Neural progenitor cell (in vitro differentiated cells): ENCODE measurements around the gene CASP10. TPM values are rescaled to one million over a fixed set of nuclear protein-coding genes. Genes with fewer than 3 reads are reported as not detected.
A peak's percentile ranks its signal among the peaks of the same experiment; 100 is the strongest.

ENCODE experiments used
- DNase-seq: peaks from one replicate; pipeline ENCODE4 v3.0.0-alpha.2; 2016; ENCODE audit warnings: low spot score
- H2AFZ ChIP-seq: fragments of 200-600 bp; sonication (generic); replicated peaks from 2 replicates; pipeline ENCODE4 v1.6.1; 2016; ENCODE audit warnings: antibody characterized with exemption
- H3F3A ChIP-seq: fragments of 200-600 bp; sonication (generic); 2 replicates; pipeline ENCODE4 v1.6.1; 2016; ENCODE audit warnings: antibody characterized with exemption, low read depth
- H3K27ac ChIP-seq: fragments of 200-600 bp; sonication (generic); 2 replicates; pipeline ENCODE4 v1.5.1; 2016; ENCODE audit warnings: mild to moderate bottlenecking
- H3K27me3 ChIP-seq: fragments of 200-600 bp; sonication (generic); 2 replicates; pipeline ENCODE4 v1.6.1; 2016; ENCODE audit warnings: mild to moderate bottlenecking, moderate library complexity
- H3K36me3 ChIP-seq: fragments of 200-600 bp; sonication (generic); 2 replicates; pipeline ENCODE4 v1.5.1; 2016
- H3K4me1 ChIP-seq: fragments of 200-600 bp; sonication (generic); 2 replicates; pipeline ENCODE4 v1.6.1; 2016; ENCODE audit warnings: mixed run types
- H3K4me2 ChIP-seq: fragments of 200-600 bp; sonication (generic); 2 replicates; pipeline ENCODE4 v1.6.1; 2016
- H3K4me3 ChIP-seq: fragments of 200-600 bp; sonication (generic); 2 replicates; pipeline ENCODE4 v1.5.1; 2016
- H3K79me2 ChIP-seq: fragments of 200-600 bp; sonication (generic); 2 replicates; pipeline ENCODE4 v1.6.1; 2016; ENCODE audit warnings: low read depth
- H3K9ac ChIP-seq: fragments of 200-600 bp; sonication (generic); 2 replicates; pipeline ENCODE4 v1.6.1; 2016
- H3K9me3 ChIP-seq: fragments of 200-600 bp; sonication (generic); 2 replicates; pipeline ENCODE4 v1.5.1; 2016; ENCODE audit warnings: low read depth
- H4K20me1 ChIP-seq: fragments of 200-600 bp; sonication (generic); 2 replicates; pipeline ENCODE4 v1.6.1; 2016; ENCODE audit warnings: low read depth
- H3K27ac Mint-ChIP-seq: 3 replicates; pipeline ENCODE4 v1.8.0; 2021; ENCODE audit warnings: mixed read lengths
- H3K27me3 Mint-ChIP-seq: 2 replicates; pipeline ENCODE4 v1.8.0; 2022; ENCODE audit warnings: low read depth, mild to moderate bottlenecking, inconsistent platforms, moderate library complexity, mixed read lengths; ENCODE audit not compliant: insufficient read depth
- H3K36me3 Mint-ChIP-seq: 3 replicates; pipeline ENCODE4 v1.8.0; 2021; ENCODE audit warnings: mixed read lengths
- H3K4me1 Mint-ChIP-seq: 3 replicates; pipeline ENCODE4 v1.8.0; 2021; ENCODE audit warnings: mixed read lengths
- H3K4me3 Mint-ChIP-seq: 3 replicates; pipeline ENCODE4 v1.8.0; 2021; ENCODE audit warnings: mild to moderate bottlenecking, moderate library complexity, mixed read lengths
- H3K9me3 Mint-ChIP-seq: 3 replicates; pipeline ENCODE4 v1.8.0; 2020; ENCODE audit warnings: mixed read lengths
- EZH2 ChIP-seq: fragments of 200-600 bp; sonication (generic); IDR thresholded peaks from 2 replicates; pipeline ENCODE4 v1.6.1; 2017; ENCODE audit warnings: antibody characterized with exemption, mild to moderate bottlenecking, moderate library complexity
- EZH2phosphoT487 ChIP-seq: fragments of 200-600 bp; sonication (generic); IDR thresholded peaks from 2 replicates; pipeline ENCODE4 v1.6.1; 2017; ENCODE audit warnings: antibody characterized with exemption
- total RNA-seq: library from RNA; depleted of rRNA; stranded (reverse); fragments of >200 nt; gene quantifications from 2 replicates; pipeline ENCODE4 v1.2.3, GENCODE V29; 2015; ENCODE audit warnings: low replicate concordance
- TF ChIP-seq, protein P1 (sequence below): fragments of 200-600 bp; sonication (generic); IDR thresholded peaks from 2 replicates; pipeline ENCODE4 v1.5.1; 2017; ENCODE audit warnings: antibody characterized with exemption, mild to moderate bottlenecking

The CASP10 gene
- total RNA-seq, 1 donor from 2014 or later = 2.2 TPM

DNA sequence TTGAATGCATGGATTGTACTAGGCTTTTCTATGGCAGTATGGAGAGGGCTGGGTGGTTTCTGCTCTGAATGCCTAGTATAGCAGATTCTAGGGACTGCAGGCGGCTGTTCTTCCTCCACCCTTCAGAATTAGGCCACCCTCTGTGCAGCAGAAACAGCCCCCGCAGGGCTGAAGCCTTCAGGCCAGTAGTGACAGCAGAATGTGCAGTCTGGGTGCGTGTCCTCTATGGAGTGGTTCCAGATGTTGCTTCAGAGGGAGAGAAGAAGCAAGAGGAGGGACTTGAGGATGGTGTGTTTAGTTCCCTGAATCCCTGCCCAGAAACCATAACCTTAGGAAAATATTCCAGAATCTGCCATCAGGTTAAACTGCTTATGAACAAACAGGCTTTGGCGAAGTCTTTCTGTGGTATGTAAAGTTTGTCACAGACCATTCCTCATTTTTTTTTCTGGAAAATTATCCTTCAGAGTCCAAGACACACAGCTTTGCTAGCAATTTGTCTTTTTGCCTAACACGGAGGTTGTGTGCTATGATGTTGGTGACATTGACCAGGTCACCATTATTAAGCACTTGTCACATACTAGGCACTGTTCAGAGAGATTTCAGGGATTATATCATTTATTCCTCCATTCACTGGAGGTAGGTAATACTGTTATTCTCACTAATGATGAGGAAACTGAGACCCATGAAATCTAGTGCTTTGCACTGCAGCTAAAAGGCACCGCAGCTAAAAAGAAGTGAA lies 21.1 kb downstream of the CASP10 start:
- H3K4me3 ChIP-seq = no peak overlapping the region
- H3K4me1 ChIP-seq = peaks cover 6% of the 10 kb centered on the region
- H3K79me2 ChIP-seq = no peaks in the 10 kb centered on the region
- H3K9ac ChIP-seq = no peak overlapping the region
- H3K4me2 ChIP-seq = no peak overlapping the region
- no peaks in the 10 kb centered on the region for H3K27me3 Mint-ChIP-seq
- TF ChIP-seq EZH2 (no peak), EZH2phosphoT487 (no peak)
- TF ChIP-seq, protein P1, sequence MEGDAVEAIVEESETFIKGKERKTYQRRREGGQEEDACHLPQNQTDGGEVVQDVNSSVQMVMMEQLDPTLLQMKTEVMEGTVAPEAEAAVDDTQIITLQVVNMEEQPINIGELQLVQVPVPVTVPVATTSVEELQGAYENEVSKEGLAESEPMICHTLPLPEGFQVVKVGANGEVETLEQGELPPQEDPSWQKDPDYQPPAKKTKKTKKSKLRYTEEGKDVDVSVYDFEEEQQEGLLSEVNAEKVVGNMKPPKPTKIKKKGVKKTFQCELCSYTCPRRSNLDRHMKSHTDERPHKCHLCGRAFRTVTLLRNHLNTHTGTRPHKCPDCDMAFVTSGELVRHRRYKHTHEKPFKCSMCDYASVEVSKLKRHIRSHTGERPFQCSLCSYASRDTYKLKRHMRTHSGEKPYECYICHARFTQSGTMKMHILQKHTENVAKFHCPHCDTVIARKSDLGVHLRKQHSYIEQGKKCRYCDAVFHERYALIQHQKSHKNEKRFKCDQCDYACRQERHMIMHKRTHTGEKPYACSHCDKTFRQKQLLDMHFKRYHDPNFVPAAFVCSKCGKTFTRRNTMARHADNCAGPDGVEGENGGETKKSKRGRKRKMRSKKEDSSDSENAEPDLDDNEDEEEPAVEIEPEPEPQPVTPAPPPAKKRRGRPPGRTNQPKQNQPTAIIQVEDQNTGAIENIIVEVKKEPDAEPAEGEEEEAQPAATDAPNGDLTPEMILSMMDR = no peak
- peaks cover 6% of the 10 kb centered on the region for H3K4me1 Mint-ChIP-seq
- H2AFZ ChIP-seq = no peak overlapping the region
- H4K20me1 ChIP-seq = no peaks in the 10 kb centered on the region
- H3K9me3 ChIP-seq = no peaks in the 10 kb centered on the region
- no peak for DNase-seq
- H3K36me3 Mint-ChIP-seq = no peaks in the 10 kb centered on the region
- no peaks in the 10 kb centered on the region for H3F3A ChIP-seq
- H3K4me3 Mint-ChIP-seq = no peak overlapping the region
- no peaks in the 10 kb centered on the region for H3K27me3 ChIP-seq
- H3K36me3 ChIP-seq = no peaks in the 10 kb centered on the region
- H3K9me3 Mint-ChIP-seq = no peaks in the 10 kb centered on the region
- no peak overlapping the region for H3K27ac ChIP-seq
- no peak overlapping the region for H3K27ac Mint-ChIP-seq

- no peak overlapping the region for H3K9ac ChIP-seq
- TF ChIP-seq, protein P1 = no peak
- TF ChIP-seq EZH2 = no peak
- no peak for TF ChIP-seq EZH2phosphoT487
- no peak overlapping the region for H3K4me2 ChIP-seq
- no peak for DNase-seq
- no peak overlapping the region for H3K4me3 ChIP-seq
- no peaks in the 10 kb centered on the region for H3K36me3 ChIP-seq
- no peak overlapping the region for H3K27ac ChIP-seq
- Mint-ChIP-seq H3K4me3 (no peak overlapping the region), H3K4me1 (peaks cover 6% of the 10 kb centered on the region), H3K36me3 (no peaks in the 10 kb centered on the region), H3K27me3 (no peaks in the 10 kb centered on the region), H3K9me3 (no peaks in the 10 kb centered on the region), H3K27ac (no peak overlapping the region)
- no peaks in the 10 kb centered on the region for H3K79me2 ChIP-seq
- no peak overlapping the region for H2AFZ ChIP-seq
- H4K20me1 ChIP-seq = no peaks in the 10 kb centered on the region
- no peaks in the 10 kb centered on the region for H3K9me3 ChIP-seq
- peaks cover 6% of the 10 kb centered on the region for H3K4me1 ChIP-seq
- H3F3A ChIP-seq = no peaks in the 10 kb centered on the region
- H3K27me3 ChIP-seq = no peaks in the 10 kb centered on the region
These were observed 21.9 kb downstream of the CASP10 start for GRCh38 chr2:201204655-201205514.

GRCh38 chr2:201205515-201205849 lies 22.5 kb downstream of the CASP10 start:
- no peak overlapping the region for H2AFZ ChIP-seq
- H3K27ac ChIP-seq = no peak overlapping the region
- no peak for DNase-seq
- no peak overlapping the region for H3K4me3 ChIP-seq
- Mint-ChIP-seq H3K27me3 (no peaks in the 10 kb centered on the region), H3K36me3 (no peaks in the 10 kb centered on the region), H3K4me3 (no peak overlapping the region), H3K4me1 (peaks cover 6% of the 10 kb centered on the region), H3K27ac (peak overlapping the region; percentile 44), H3K9me3 (no peaks in the 10 kb centered on the region)
- no peaks in the 10 kb centered on the region for H3K27me3 ChIP-seq
- H3K79me2 ChIP-seq = no peaks in the 10 kb centered on the region
- no peak overlapping the region for H3K4me2 ChIP-seq
- no peak overlapping the region for H3K9ac ChIP-seq
- no peaks in the 10 kb centered on the region for H3K9me3 ChIP-seq
- H3F3A ChIP-seq = no peaks in the 10 kb centered on the region
- H3K36me3 ChIP-seq = no peaks in the 10 kb centered on the region
- H3K4me1 ChIP-seq = peaks cover under 1% of the 10 kb centered on the region
- H4K20me1 ChIP-seq = no peaks in the 10 kb centered on the region
- TF ChIP-seq EZH2phosphoT487 = no peak
- no peak for TF ChIP-seq EZH2
- TF ChIP-seq, protein P1 = no peak
